ENCODE data around the gene FAU.

Gene FAU

GRCh38 chr11:65116370-65117205 is 5.3 kb downstream of the FAU start:
- TF ChIP-seq, protein P1, sequence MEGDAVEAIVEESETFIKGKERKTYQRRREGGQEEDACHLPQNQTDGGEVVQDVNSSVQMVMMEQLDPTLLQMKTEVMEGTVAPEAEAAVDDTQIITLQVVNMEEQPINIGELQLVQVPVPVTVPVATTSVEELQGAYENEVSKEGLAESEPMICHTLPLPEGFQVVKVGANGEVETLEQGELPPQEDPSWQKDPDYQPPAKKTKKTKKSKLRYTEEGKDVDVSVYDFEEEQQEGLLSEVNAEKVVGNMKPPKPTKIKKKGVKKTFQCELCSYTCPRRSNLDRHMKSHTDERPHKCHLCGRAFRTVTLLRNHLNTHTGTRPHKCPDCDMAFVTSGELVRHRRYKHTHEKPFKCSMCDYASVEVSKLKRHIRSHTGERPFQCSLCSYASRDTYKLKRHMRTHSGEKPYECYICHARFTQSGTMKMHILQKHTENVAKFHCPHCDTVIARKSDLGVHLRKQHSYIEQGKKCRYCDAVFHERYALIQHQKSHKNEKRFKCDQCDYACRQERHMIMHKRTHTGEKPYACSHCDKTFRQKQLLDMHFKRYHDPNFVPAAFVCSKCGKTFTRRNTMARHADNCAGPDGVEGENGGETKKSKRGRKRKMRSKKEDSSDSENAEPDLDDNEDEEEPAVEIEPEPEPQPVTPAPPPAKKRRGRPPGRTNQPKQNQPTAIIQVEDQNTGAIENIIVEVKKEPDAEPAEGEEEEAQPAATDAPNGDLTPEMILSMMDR (IDR thresholded peaks at IDR 0.05; ENCODE audit: extremely low read depth, insufficient read depth, missing control alignments): no peak
- in situ Hi-C loops (cut with MboI; ENCODE audit: low pct_unique_long_range_greater_than_20kb, low sequenced_read_pairs, unreplicated experiment): no loop called here
- no peak for DNase-seq (ENCODE audit: low spot score)

GRCh38 chr11:65115361-65116082 is 6.4 kb downstream of the FAU start:
- in situ Hi-C loops (cut with MboI; ENCODE audit: low pct_unique_long_range_greater_than_20kb, low sequenced_read_pairs, unreplicated experiment): no loop called here
- TF ChIP-seq, protein P1 (IDR thresholded peaks at IDR 0.05; ENCODE audit: extremely low read depth, insufficient read depth, missing control alignments): no peak

DNA sequence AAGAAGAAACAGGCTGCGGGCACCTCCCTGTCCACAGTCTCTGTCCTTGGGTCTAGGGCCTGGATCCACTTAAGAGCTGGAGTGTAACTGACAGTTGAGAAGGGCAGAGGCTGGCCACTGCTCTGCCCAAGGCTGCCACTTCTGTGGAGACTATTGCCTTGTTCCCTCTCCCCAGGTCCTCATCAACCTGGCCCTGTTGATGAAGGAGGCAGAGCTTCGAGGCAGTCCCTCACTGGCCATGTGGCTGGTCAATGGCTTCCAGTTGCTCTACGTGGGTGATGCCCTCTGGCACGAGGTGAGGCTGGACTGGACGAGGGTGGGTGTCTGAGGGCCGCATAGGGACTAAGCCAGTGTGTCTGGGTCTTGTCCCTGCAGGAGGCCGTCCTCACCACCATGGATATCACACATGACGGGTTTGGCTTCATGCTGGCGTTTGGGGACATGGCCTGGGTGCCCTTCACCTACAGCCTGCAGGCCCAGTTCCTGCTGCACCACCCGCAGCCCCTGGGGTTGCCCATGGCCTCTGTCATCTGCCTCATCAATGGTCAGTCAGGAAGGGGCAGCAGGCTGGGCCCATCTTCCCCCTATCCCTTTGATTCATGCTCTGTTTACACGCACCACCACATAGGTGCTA is 7.3 kb downstream of the FAU start:
- TF ChIP-seq, protein P1 (IDR thresholded peaks at IDR 0.05; ENCODE audit: extremely low read depth, insufficient read depth, missing control alignments): no peak
- in situ Hi-C loops (cut with MboI; ENCODE audit: low pct_unique_long_range_greater_than_20kb, low sequenced_read_pairs, unreplicated experiment): no loop called here
- no peak for DNase-seq (ENCODE audit: low spot score)

More at GRCh38 chr11:65115361-65116082, 6.4 kb downstream of the FAU start:
- DNase-seq (ENCODE audit: low spot score): no peak

DNA sequence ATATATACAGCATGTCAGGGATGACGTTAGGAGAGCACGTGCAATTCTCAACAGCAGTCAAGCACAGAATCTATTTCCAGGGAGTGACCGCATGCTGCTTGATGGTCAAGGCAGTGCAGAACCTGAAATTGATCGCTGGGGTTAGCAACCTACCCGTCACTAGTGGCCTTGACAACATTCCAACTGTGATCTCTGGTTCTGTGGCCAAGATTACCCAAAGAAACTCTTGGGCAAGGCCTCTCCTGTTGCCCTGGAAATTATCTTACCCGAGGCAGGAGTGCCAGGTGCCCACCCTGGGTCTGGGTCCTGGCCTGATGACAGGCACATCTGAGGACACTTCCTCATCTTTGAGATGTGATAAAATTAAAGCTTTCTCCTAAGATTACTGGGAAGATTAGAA is 8.1 kb downstream of the FAU start:
- TF ChIP-seq, protein P1 (IDR thresholded peaks at IDR 0.05; ENCODE audit: extremely low read depth, insufficient read depth, missing control alignments): no peak

DNA sequence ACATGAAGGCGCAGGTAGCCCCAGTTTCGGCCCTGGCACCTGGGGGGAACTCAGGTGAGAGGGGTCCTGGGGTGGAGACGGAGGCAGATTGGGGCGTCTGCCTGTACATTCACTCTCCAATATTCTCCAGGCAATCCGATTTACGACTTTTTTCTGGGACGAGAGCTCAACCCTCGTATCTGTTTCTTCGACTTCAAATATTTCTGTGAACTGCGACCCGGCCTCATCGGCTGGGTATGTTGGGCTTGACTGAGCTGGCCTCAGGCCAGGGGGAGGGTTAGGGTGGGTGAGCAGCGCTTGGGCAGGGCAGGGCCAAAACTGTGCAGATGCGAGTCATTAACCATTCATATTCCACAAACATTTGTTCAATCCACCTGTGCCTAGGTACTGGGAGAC is 8.6 kb downstream of the FAU start:
- in situ Hi-C loops (cut with MboI; ENCODE audit: low pct_unique_long_range_greater_than_20kb, low sequenced_read_pairs, unreplicated experiment): no loop called here
- TF ChIP-seq, protein P1 (IDR thresholded peaks at IDR 0.05; ENCODE audit: extremely low read depth, insufficient read depth, missing control alignments): no peak
- no peak for DNase-seq (ENCODE audit: low spot score)

More for the DNA sequence above, 8.1 kb downstream of the FAU start:
- DNase-seq (ENCODE audit: low spot score): no peak
- in situ Hi-C loops (cut with MboI; ENCODE audit: low pct_unique_long_range_greater_than_20kb, low sequenced_read_pairs, unreplicated experiment): no loop called here

- DNase-seq (ENCODE audit: low spot score): peak; percentile 81
- TF ChIP-seq, protein P1 (IDR thresholded peaks at IDR 0.05; ENCODE audit: extremely low read depth, insufficient read depth, missing control alignments): peak; percentile 99
- in situ Hi-C loops (cut with MboI; ENCODE audit: low pct_unique_long_range_greater_than_20kb, low sequenced_read_pairs, unreplicated experiment): no loop called here
Measured at GRCh38 chr11:65112546-65113360, 9.2 kb downstream of the FAU start.
